OCI-M2 (cell line): Measurements from ENCODE around the gene FARP1.

Experiments
- DNase-seq: peaks from one replicate; lab custom pipeline; 2025; ENCODE audit not compliant: unreplicated experiment; lab: John Stamatoyannopoulos, UW

Gene FARP1

GRCh38 chr13:98200211-98200878, 57.5 kb downstream of the FARP1 start:
- DNase-seq = no peak

DNA sequence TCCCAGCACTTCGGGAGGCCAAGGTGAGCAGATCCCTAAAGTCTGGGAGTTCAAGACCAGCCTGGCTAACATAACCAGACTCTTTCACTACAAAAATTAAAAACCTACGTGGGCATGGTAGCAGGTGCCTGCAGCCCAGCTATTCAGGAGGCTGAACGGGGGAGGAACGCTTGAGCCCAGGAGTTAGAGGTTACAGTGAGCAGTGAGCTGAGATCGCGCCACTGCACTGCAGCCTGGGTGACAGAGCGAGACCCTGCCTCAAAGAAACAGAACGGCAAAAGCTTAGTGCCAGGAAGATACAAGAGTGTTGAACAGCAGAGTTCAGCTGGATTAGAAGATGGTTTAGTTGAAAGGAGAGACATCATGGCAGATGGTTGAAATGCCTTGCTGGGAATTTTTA, 58.3 kb downstream of the FARP1 start:
- DNase-seq = no peak

- no peak for DNase-seq
These were observed 59.1 kb downstream of the FARP1 start for GRCh38 chr13:98201984-98202383.

DNA sequence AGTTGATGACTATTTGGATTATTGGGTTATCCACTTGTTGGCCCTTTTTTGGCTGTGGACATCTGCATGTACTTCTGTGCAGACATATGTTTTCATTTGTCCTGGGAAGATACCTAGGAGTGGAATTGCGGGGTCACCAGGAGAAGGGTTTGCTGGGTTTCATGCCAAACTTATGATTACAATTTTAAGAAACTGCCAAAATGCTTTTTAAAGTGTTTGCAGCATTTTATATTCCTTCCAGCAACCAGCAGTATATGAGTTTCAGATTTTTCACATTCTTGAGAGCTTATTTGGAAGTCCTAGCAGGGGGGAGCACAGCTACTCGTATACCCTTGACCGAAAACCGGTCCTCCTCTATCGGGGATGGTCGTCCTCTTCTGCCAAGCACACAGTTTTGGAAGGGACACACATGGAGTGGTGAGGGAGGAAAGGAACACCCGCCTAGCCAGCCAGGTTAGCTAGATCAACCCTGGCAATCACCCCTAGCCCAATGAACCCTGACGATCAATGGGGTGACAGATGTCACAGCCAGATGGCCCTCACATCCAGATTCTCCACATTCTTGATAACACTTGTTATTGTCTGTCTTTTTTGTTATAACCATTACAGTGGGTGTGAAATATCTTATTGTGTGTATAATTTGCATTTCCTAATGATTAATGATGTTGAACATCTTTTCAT, 60.9 kb downstream of the FARP1 start:
- DNase-seq = no peak

DNA sequence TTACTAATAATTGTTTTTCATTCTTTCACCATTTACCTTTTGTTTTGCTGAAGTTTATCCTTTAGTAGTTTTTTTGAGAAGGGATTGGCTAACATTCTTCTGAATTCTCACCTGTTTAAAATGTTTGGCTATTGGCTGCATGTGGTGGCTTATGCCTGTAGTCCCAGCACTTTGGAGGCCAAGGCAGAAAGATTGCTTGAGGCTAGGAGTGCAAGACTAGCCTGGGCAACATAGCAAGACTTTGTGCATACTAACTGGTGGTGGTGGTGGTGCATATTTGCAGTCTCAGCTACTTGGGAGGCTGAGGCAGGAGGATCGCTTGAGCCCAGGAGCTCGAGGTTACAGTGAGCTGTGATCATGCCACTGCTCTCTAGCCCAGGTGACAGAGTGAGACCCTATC, 61.7 kb downstream of the FARP1 start:
- DNase-seq = no peak

GRCh38 chr13:98206946-98207345, 64.1 kb downstream of the FARP1 start:
- no peak for DNase-seq

DNA sequence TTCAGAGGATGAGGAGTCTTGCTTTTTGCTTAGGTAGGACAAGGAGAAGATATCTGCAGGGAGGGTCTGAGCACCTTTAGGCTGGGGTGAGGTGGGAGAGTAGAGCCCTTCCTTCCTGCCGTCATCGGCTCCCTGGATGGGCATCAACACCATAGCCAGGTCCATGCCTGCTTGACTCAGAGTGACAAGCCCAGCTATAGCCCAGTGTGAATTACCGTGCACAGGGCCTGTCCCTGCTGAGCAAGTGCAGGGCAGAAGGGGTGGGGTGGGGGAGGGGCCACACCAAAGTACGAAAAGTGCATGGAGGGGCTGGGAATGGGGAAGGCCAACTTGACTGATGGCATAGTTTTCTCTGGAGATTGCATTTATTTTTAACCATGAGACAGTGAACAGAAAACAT, 64.5 kb downstream of the FARP1 start:
- no peak for DNase-seq

DNA sequence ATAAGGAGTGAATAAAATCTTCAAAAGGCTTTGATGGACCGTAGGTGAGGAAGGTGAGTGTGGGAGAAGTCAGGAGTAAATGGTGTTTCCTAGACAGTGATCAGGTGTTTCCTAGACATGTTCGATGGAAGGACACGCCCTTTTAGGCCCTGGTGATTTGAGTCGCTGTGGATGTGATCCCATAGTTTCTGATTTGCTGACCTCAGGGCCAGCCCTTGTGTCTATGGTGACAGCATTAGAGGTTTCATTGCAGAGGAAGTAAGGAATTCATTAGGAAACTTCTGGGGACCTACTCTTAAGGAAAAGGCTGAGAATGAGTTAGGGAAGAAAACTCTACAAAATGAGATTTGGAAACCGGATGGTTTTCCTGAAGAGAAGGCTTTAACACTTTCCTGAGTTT, 65.7 kb downstream of the FARP1 start:
- no peak for DNase-seq

DNA sequence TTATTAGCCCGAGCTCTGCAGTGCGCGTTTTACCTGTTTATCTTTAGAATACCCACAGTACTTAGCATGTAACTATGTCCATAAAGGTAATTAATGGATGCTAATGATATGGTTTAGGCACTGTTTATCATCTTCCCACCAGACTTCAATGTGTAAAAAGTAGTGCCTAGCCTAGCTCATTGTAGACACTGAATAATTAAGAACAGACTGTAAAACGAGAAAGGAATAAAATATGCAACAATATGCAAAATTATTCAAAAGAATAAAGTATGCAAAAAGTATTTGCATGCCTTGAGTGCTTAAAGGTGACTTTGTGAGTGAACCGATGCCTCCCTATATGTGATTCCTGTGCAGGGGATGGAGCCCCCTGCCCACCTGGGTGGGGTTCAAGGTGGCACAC, 69.9 kb downstream of the FARP1 start:
- no peak for DNase-seq

- DNase-seq = no peak
These were observed 70.5 kb downstream of the FARP1 start for GRCh38 chr13:98213354-98213753.

DNA sequence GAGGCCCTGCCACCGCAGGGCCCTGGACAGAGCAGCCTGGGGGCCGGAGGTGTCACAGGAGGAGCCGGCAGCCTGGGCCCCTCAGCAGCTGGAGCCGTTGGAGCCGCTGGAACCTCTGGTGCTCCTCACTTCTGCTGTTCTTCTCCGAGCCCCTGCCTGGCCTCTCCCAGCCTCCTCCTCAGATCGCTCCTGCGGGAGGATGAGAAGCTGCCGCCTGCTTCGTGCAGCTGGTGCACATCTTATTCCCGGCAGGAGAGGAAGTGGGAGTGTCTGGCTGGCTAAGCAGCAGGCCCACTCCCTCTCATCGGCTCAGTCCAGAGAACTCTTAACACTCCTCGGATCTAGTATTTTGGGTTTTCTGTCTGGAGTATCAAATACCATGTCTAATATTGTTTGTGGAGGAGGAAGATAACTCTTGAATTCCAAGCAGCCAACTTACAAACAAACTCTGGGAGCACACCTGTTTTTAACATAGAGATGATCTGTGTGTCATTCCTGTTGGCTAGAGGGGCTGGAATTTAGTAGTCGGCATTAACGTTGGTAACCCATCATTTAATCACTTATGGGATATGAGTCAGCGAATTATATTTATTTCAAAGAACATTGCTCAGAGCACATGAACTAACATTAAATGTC, 71.2 kb downstream of the FARP1 start:
- DNase-seq = no peak

- DNase-seq = no peak
These were observed 71.8 kb downstream of the FARP1 start for GRCh38 chr13:98214707-98215106.

DNA sequence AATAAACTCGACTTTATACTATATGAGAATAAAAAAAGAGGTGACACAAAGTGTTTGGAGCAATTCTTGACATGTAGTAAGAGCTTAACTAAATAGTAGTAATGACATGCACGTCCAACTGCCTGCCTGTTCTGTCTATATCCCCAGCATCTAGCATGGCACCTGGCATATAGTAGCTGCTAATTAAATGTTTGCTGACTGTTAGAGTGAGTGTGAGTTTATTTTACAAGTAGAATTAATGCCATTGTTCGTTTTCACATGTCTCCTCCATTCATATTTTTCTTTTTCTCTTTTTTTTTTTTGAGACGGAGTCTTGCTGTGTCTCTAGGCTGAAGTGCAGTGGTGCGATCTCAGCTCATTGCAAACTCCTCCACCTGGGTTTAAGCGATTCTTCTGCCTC, 72.6 kb downstream of the FARP1 start:
- no peak for DNase-seq

GRCh38 chr13:98216135-98216565, 73.3 kb downstream of the FARP1 start:
- no peak for DNase-seq

- no peak for DNase-seq
These were observed 73.9 kb downstream of the FARP1 start for GRCh38 chr13:98216711-98217285.

GRCh38 chr13:98217597-98217996, 74.7 kb downstream of the FARP1 start:
- no peak for DNase-seq

GRCh38 chr13:98219685-98220084, 76.8 kb downstream of the FARP1 start:
- no peak for DNase-seq

- DNase-seq = no peak
These were observed 77.4 kb downstream of the FARP1 start for GRCh38 chr13:98220271-98220791.

DNA sequence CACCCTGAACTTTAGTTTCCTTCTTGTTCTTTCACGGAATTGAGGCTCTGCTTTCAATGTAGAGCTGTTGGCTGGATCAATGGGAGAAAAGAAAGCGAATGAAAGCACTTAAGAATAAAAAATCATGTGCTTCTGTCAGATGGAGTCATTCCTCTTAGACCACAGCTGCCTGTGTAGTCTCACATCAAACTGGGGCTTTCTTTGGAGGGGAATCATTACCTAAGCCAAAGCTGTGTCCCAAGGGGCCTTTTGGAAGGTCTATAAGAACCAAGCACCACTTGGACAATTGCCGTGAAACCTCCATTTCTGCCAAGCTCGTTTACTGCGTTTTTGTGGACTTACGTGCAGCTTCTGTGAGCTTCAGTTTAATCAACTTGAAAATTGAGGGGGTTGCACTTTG, 78.3 kb downstream of the FARP1 start:
- no peak for DNase-seq

GRCh38 chr13:98222081-98222554, 79.2 kb downstream of the FARP1 start:
- no peak for DNase-seq

DNA sequence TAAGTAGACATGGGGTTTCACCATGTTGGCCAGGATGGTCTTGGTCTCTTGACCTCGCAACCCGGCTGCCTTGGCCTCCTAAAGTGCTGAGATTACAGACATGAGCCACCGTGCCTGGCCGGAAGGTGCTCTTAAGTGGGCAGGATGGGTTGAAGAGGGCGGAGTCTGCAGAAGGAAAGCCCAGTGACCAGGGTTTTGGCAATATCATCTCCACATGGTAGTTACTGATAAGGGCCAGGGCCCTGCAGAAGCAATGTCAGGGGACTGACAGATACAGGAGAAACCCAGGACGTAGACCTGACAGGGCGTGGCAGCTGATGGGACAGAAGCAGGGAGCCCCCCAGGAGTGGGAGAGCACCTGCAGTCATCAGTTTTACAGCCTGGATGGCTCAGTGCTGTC, 79.9 kb downstream of the FARP1 start:
- no peak for DNase-seq

DNA sequence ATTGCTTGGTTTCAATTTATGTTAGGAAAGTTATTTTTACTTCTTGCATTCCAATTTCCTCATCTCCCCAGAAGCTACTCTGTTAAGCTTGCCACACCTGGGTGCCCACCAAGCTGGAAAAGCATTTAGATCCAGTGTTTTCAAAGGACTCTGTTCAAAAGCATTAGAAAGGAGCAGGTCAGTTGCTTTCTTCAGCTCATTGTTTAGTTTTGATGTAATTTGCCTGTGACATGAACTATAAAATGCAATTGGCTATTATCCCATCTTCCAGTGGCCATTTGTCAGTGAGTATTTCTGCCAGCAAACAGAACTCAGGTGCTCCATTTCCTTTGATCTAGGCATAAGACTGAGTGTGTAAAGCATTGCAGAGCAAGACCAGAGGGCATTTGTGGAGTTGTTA, 80.8 kb downstream of the FARP1 start:
- DNase-seq = no peak
